HCT116 (cell line): ENCODE results near the gene ANAPC1. TPM values are rescaled to one million over a fixed set of nuclear protein-coding genes. Genes with fewer than 3 reads are reported as not detected.

Experiments used
- ATAC-seq: fragments of 200-7000 bp; cut with Tn5 transposase; 2 replicates; pipeline ENCODE4 v1.9.1; 2020; ENCODE audit warnings: mild to moderate bottlenecking, moderate library complexity
- BruUV-seq: library from RNA; stranded (reverse); fragments of 400-500 nt; replicated peaks from 2 replicates; lab custom pipeline; 2021; lab: Mats Ljungman, UMichigan
- CTCF ChIA-PET: fragments of 300-600 bp; sonication (Branson Sonifier 250); formaldehyde crosslinking; loops from one replicate; lab custom pipeline; 2021; ENCODE audit warnings: antibody characterized with exemption; lab: Charles Lee
- POLR2A ChIA-PET: fragments of 300-600, 350-600 bp; sonication (Branson Sonifier 250); formaldehyde crosslinking; loops from one replicate; lab custom pipeline; 2021; ENCODE audit warnings: antibody characterized with exemption; lab: Charles Lee
- RAD21 ChIA-PET, 2 experiments: fragments of 300-600 bp; sonication (Branson Sonifier 250); formaldehyde crosslinking; loops; one replicate each; lab custom pipeline; 2023; ENCODE audit warnings: low total read pairs in 2 of 2; ENCODE audit not compliant: uncharacterized antibody in 2 of 2, unreplicated experiment in 2 of 2, low non-redundant PET in 1 of 2; lab: Charles Lee
- DNase-seq: peaks from one replicate; pipeline ENCODE4 v3.0.0-alpha.2; 2010; ENCODE audit warnings: low read depth, low spot score
- H2AFZ ChIP-seq: fragments of 200-600 bp; shearing (Covaris generic), sonication (generic); 2 replicates; pipeline ENCODE4 v1.6.1; 2017; ENCODE audit warnings: low read depth, mixed run types, mixed read lengths, antibody characterized with exemption, low read length; ENCODE audit not compliant: poor library complexity, severe bottlenecking
- H3K27ac ChIP-seq: 2 replicates; pipeline ENCODE4 v1.5.1; 2012; ENCODE audit warnings: low read depth, low read length
- H3K27me3 ChIP-seq: fragments of 200-600 bp; sonication (generic); 2 replicates; pipeline ENCODE4 v1.6.1; 2016; ENCODE audit warnings: mixed run types, low read length, mixed read lengths; ENCODE audit not compliant: insufficient read depth
- H3K36me3 ChIP-seq, 2 experiments: fragments of 200-500 bp in 1 of 2; fragments of 200-600 bp in 1 of 2; sonication (Bioruptor generic) in 1 of 2; sonication (generic) in 1 of 2; 2 replicates each; pipeline versions ENCODE4 v1.5.1 to v1.6.1; 2014 to 2016; ENCODE audit warnings: low read length in 2 of 2, inconsistent platforms in 1 of 2, mixed read lengths in 1 of 2, mixed run types in 1 of 2; ENCODE audit not compliant: insufficient read depth in 2 of 2, control insufficient read depth in 1 of 2
- H3K4me1 ChIP-seq, 2 experiments: fragments of 200-600 bp in 1 of 2; sonication (generic) in 1 of 2; 2 replicates each; pipeline versions ENCODE4 v1.5.1 to v1.6.1; 2012 to 2017; ENCODE audit warnings: low read length in 2 of 2, inconsistent platforms in 1 of 2, mild to moderate bottlenecking in 1 of 2, mixed read lengths in 1 of 2, mixed run types in 1 of 2, moderate library complexity in 1 of 2; ENCODE audit not compliant: insufficient read depth in 2 of 2, control insufficient read depth in 1 of 2
- H3K4me2 ChIP-seq: fragments of 200-600 bp; sonication (generic); 2 replicates; pipeline ENCODE4 v1.6.1; 2017; ENCODE audit warnings: mixed run types, low read length, mixed read lengths
- H3K4me3 ChIP-seq, 2 experiments: fragments of 200-600 bp in 1 of 2; sonication (generic) in 1 of 2; replicated peaks in 1 of 2; 2 replicates each; pipeline ENCODE4 v1.5.1; 2011 to 2016; ENCODE audit warnings: low read length in 2 of 2, control low read depth in 1 of 2, low read depth in 1 of 2, mild to moderate bottlenecking in 1 of 2, mixed read lengths in 1 of 2, mixed run types in 1 of 2
- H3K79me2 ChIP-seq: fragments of 200-600 bp; sonication (generic); 2 replicates; pipeline ENCODE4 v1.6.1; 2017; ENCODE audit warnings: mild to moderate bottlenecking, mixed run types, low read length, moderate library complexity, mixed read lengths; ENCODE audit not compliant: insufficient read depth
- H3K9ac ChIP-seq: fragments of 200-600 bp; sonication (generic); 2 replicates; pipeline ENCODE4 v1.6.1; 2016; ENCODE audit warnings: low read length, mixed read lengths
- H3K9me2 ChIP-seq: fragments of 200-600 bp; sonication (generic), shearing (Covaris generic); 2 replicates; pipeline ENCODE4 v1.6.1; 2017; ENCODE audit warnings: mixed run types, mild to moderate bottlenecking, moderate library complexity; ENCODE audit not compliant: insufficient read depth
- H3K9me3 ChIP-seq, 2 experiments: fragments of 200-500 bp in 1 of 2; fragments of 200-600 bp in 1 of 2; sonication (Bioruptor generic) in 1 of 2; sonication (generic) in 1 of 2; 2 replicates each; pipeline ENCODE4 v1.6.1; 2014 to 2017; ENCODE audit warnings: low read length in 2 of 2, mixed read lengths in 2 of 2, inconsistent platforms in 1 of 2, low read depth in 1 of 2, mild to moderate bottlenecking in 1 of 2, mixed run types in 1 of 2, moderate library complexity in 1 of 2; ENCODE audit not compliant: control insufficient read depth in 1 of 2, insufficient read depth in 1 of 2
- H4K20me1 ChIP-seq: fragments of 200-600 bp; sonication (generic), shearing (Covaris generic); 2 replicates; pipeline ENCODE4 v1.6.1; 2017; ENCODE audit warnings: mixed run types, mild to moderate bottlenecking, moderate library complexity; ENCODE audit not compliant: insufficient read depth
- CEBPB ChIP-seq: IDR thresholded peaks from 2 replicates; pipeline ENCODE4 v1.6.1; 2012; ENCODE audit warnings: low read depth
- EGR1 ChIP-seq: IDR thresholded peaks from 2 replicates; pipeline ENCODE4 v1.6.1; 2012; ENCODE audit warnings: low read depth
- ELF1 ChIP-seq: IDR thresholded peaks from 2 replicates; pipeline ENCODE4 v1.6.1; 2012; ENCODE audit warnings: low read depth, borderline replicate concordance
- EZH2 ChIP-seq: fragments of 200-600 bp; sonication (generic); IDR thresholded peaks from 2 replicates; pipeline ENCODE4 v1.6.1; 2017; ENCODE audit warnings: antibody characterized with exemption, mixed run types
- EZH2phosphoT487 ChIP-seq: fragments of 200-600 bp; IDR thresholded peaks from 2 replicates; pipeline ENCODE4 v1.6.1; 2018; ENCODE audit warnings: antibody characterized with exemption, borderline replicate concordance
- POLR2A ChIP-seq: IDR thresholded peaks from 2 replicates; pipeline ENCODE4 v1.7.0; 2011; ENCODE audit warnings: borderline replicate concordance; ENCODE audit not compliant: insufficient read depth, insufficient read length; ENCODE audit errors: extremely low read depth
- RAD21 ChIP-seq: IDR thresholded peaks from 2 replicates; pipeline ENCODE4 v1.6.1; 2012; ENCODE audit warnings: low read depth, mild to moderate bottlenecking
- YY1 ChIP-seq: IDR thresholded peaks from 2 replicates; pipeline ENCODE4 v1.6.1; 2011; ENCODE audit warnings: low read length, low read depth, moderate library complexity, mild to moderate bottlenecking; ENCODE audit not compliant: insufficient replicate concordance; ENCODE audit errors: extremely low read depth
- intact Hi-C: fragments of 100-400 bp; cut with micrococcal nuclease; formaldehyde crosslinking; loops from 2 replicates; pipeline ENCODE4 v1.10.0; 2022
- total RNA-seq: library from RNA; stranded (reverse); gene quantifications from one replicate; pipeline ENCODE4 v1.2.1, GENCODE V29; 2021; ENCODE audit not compliant: unreplicated experiment
- TF ChIP-seq, protein P1 (sequence below): IDR thresholded peaks from 2 replicates; pipeline ENCODE4 v1.6.1; 2012
- TF ChIP-seq, protein P2 (sequence below): IDR thresholded peaks from 2 replicates; pipeline ENCODE4 v1.6.1; 2012; ENCODE audit warnings: low read depth

ANAPC1 gene
- total RNA-seq, 1 experiment from 2014 or later: 76.5 TPM

DNA sequence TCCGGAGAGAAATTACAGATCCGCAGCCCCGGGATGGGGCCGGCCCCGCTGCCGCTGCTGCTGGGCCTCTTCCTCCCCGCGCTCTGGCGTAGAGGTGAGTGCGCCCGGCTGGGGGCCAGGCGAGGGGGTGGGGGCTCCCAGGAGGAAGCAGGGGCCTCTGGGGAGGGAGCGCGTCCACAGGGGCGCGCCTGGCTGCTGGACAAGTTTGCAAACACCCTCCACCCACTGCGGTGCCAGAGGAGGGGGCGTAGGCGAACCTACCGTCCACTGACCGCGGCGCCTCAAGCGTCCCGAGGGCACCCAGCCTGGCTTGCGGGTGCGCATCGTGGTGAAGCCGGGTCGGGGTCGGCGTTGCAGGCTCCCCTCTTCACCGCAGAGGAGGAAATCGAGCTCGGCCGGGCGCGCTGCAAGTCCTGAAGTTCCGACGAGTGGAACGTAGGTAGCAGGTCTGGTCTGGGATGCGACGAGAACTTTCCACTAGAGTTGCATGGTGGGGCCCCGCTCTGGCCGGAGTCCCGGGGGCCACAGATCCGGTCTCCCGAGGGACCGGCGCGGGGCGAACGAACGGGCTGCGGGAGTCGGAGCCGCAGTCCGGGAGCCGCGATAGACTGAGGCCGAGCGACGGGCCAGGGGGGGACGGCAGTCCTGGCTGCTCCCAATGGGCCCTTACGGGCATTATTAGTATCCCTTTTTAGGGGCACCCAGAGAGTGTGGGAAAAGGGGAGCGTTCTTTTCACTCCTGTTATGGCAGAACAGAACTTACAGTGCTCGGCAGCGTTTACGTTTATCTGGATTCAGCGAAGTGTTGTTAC, 14.9 kb upstream of the ANAPC1 start:
- RAD21 ChIA-PET: interaction anchor here in 1 of 2 experiments (0.6 to 1.4 kb wide), 2 partner anchors 156 to 357 kb away, joined by 4 read pairs; partner anchors contain the start of gene TMEM87B
- TF ChIP-seq EZH2phosphoT487: no peak
- TF ChIP-seq, protein P1, sequence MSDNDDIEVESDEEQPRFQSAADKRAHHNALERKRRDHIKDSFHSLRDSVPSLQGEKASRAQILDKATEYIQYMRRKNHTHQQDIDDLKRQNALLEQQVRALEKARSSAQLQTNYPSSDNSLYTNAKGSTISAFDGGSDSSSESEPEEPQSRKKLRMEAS: no peak
- no peak for TF ChIP-seq YY1
- TF ChIP-seq POLR2A: no peak
- no peak for TF ChIP-seq EZH2
- TF ChIP-seq, protein P2, sequence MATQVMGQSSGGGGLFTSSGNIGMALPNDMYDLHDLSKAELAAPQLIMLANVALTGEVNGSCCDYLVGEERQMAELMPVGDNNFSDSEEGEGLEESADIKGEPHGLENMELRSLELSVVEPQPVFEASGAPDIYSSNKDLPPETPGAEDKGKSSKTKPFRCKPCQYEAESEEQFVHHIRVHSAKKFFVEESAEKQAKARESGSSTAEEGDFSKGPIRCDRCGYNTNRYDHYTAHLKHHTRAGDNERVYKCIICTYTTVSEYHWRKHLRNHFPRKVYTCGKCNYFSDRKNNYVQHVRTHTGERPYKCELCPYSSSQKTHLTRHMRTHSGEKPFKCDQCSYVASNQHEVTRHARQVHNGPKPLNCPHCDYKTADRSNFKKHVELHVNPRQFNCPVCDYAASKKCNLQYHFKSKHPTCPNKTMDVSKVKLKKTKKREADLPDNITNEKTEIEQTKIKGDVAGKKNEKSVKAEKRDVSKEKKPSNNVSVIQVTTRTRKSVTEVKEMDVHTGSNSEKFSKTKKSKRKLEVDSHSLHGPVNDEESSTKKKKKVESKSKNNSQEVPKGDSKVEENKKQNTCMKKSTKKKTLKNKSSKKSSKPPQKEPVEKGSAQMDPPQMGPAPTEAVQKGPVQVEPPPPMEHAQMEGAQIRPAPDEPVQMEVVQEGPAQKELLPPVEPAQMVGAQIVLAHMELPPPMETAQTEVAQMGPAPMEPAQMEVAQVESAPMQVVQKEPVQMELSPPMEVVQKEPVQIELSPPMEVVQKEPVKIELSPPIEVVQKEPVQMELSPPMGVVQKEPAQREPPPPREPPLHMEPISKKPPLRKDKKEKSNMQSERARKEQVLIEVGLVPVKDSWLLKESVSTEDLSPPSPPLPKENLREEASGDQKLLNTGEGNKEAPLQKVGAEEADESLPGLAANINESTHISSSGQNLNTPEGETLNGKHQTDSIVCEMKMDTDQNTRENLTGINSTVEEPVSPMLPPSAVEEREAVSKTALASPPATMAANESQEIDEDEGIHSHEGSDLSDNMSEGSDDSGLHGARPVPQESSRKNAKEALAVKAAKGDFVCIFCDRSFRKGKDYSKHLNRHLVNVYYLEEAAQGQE: no peak
- TF ChIP-seq CEBPB: no peak
- no peak for TF ChIP-seq RAD21
- no peak for TF ChIP-seq ELF1
- TF ChIP-seq EGR1: no peak
- Histone ChIP-seq H2AFZ (peak overlapping the region; percentile 45), H3K79me2 (no peaks in the 10 kb centered on the region), H3K9me3 (no peaks in the 10 kb centered on the region), H4K20me1 (no peaks in the 10 kb centered on the region), H3K36me3 (no peaks in the 10 kb centered on the region), H3K4me3 (peak overlapping the region; percentile 74 to 79), H3K4me1 (peaks cover 14 to 26% of the 10 kb centered on the region in 2 experiments), H3K9ac (peak overlapping the region; percentile 73), H3K9me2 (no peaks in the 10 kb centered on the region), H3K27me3 (no peaks in the 10 kb centered on the region), H3K4me2 (peak overlapping the region; percentile 92), H3K27ac (peak overlapping the region; percentile 64)
- POLR2A ChIA-PET: interaction anchor here (0.7 to 1.7 kb wide), 2 partner anchors 40 to 156 kb away, joined by 3 to 13 read pairs; partner anchors contain the start of gene TMEM87B
- intact Hi-C loops: loop anchor here (1.0 kb wide), 2 partner anchors 47 to 76 kb away; no protein-coding TSS in a partner anchor
- BruUV-seq: no TSS peak
- no peak for DNase-seq
- CTCF ChIA-PET: interaction anchor here (0.6 to 1.7 kb wide), 3 partner anchors 11 to 1060 kb away, joined by 3 to 12 read pairs (median 4); no protein-coding TSS in a partner anchor
- peak; percentile 24 for ATAC-seq
